K562 (cell line): ENCODE results near the gene DGLUCY. TPM values are rescaled to one million over a fixed set of nuclear protein-coding genes. Genes with fewer than 3 reads are reported as not detected.

ENCODE experiments used
- ATAC-seq: fragments of 200-7000 bp; cut with Tn5 transposase; 3 replicates; pipeline ENCODE4 v1.9.1; 2020; ENCODE audit warnings: moderate library complexity
- BruUV-seq: library from RNA; stranded (reverse); fragments of 400-500 nt; replicated peaks from 2 replicates; lab custom pipeline; 2021; lab: Mats Ljungman, UMichigan
- CTCF ChIA-PET: fragments of 300-600 bp; formaldehyde crosslinking; extraction: SDS; loops from one replicate; lab custom pipeline; 2021; ENCODE audit warnings: low intra/inter-chr PET ratio; lab: Yijun Ruan, JAX
- POLR2A ChIA-PET: fragments of 300-600, 350-650 bp; sonication (Branson Sonifier 250); formaldehyde crosslinking; extraction: SDS; loops from one replicate; lab custom pipeline; 2021; ENCODE audit warnings: antibody characterized with exemption, inconsistent platforms; lab: Yijun Ruan, JAX
- DNase-seq, 4 experiments: peaks; one replicate each; pipeline versions ENCODE4 v3.0.0 to v3.0.0-alpha.2; 2011 to 2018; ENCODE audit warnings: low spot score in 3 of 4, mixed read lengths in 3 of 4; ENCODE audit errors: extremely low read depth in 1 of 4
- FAIRE-seq: peaks from 2 replicates; lab custom pipeline; 2011; peaks lifted over from hg19 to GRCh38; lab: Jason Lieb, UNC
- H2AFZ ChIP-seq: 2 replicates; pipeline ENCODE4 v1.6.0; 2011; ENCODE audit warnings: low read depth, low read length, control low read depth, inconsistent platforms
- H3K27ac ChIP-seq: fragments of 200-600 bp; 3 replicates; pipeline ENCODE4 v1.8.0; 2011; ENCODE audit warnings: low read depth, mild to moderate bottlenecking, control low read depth, inconsistent platforms, low read length, moderate library complexity, mixed read lengths; ENCODE audit errors: extremely low read depth
- H3K27me3 ChIP-seq, 2 experiments: fragments of 300-600 bp in 1 of 2; 2 replicates in 1 of 2; 3 replicates in 1 of 2; pipeline versions ENCODE4 v1.6.0 to v1.8.0; 2011; ENCODE audit warnings: inconsistent platforms in 2 of 2, low read length in 2 of 2, mild to moderate bottlenecking in 1 of 2, mixed read lengths in 1 of 2, moderate library complexity in 1 of 2; ENCODE audit not compliant: control insufficient read depth in 2 of 2, insufficient read depth in 2 of 2
- H3K36me3 ChIP-seq: fragments of 300-600 bp; 3 replicates; pipeline ENCODE4 v1.8.0; 2011; ENCODE audit warnings: mild to moderate bottlenecking, low read length, inconsistent platforms; ENCODE audit not compliant: control insufficient read depth, insufficient read depth
- H3K4me1 ChIP-seq, 2 experiments: fragments of 200-600 bp in 1 of 2; replicated peaks in 1 of 2; 2 replicates in 1 of 2; 3 replicates in 1 of 2; pipeline versions ENCODE4 v1.5.1 to v1.8.0; 2011; ENCODE audit warnings: inconsistent platforms in 2 of 2, low read length in 2 of 2, mild to moderate bottlenecking in 1 of 2, mixed read lengths in 1 of 2, moderate library complexity in 1 of 2; ENCODE audit not compliant: control insufficient read depth in 2 of 2, insufficient read depth in 2 of 2
- H3K4me2 ChIP-seq: 2 replicates; pipeline ENCODE4 v1.6.1; 2011; ENCODE audit warnings: low read length, control low read depth, inconsistent platforms, mixed read lengths; ENCODE audit not compliant: insufficient read depth
- H3K4me3 ChIP-seq: fragments of 200-600 bp; sonication (generic), shearing (Covaris generic); 2 replicates; pipeline ENCODE4 v1.5.1; 2016; ENCODE audit warnings: control low read depth, inconsistent platforms
- H3K79me2 ChIP-seq: fragments of 200-600 bp; 3 replicates; pipeline ENCODE4 v1.8.0; 2011; ENCODE audit warnings: low read length, inconsistent platforms; ENCODE audit not compliant: control insufficient read depth, insufficient read depth
- H3K9ac ChIP-seq, 2 experiments: 2 replicates each; pipeline versions ENCODE4 v1.6.0 to v1.6.1; 2011; ENCODE audit warnings: low read depth in 2 of 2, low read length in 2 of 2, control low read depth in 1 of 2, inconsistent platforms in 1 of 2, mild to moderate bottlenecking in 1 of 2, mixed read lengths in 1 of 2; ENCODE audit not compliant: insufficient read depth in 1 of 2
- H3K9me1 ChIP-seq: one replicate; pipeline ENCODE4 v1.6.0; 2011; ENCODE audit warnings: inconsistent platforms, mild to moderate bottlenecking, low read length, moderate library complexity; ENCODE audit not compliant: control insufficient read depth, insufficient read depth
- H3K9me3 ChIP-seq: replicated peaks from 2 replicates; pipeline ENCODE4 v1.5.1; 2011; ENCODE audit warnings: low read depth, low read length, inconsistent platforms; ENCODE audit not compliant: control insufficient read depth, insufficient read depth
- H4K20me1 ChIP-seq: replicated peaks from 2 replicates; pipeline ENCODE4 v1.6.1; 2011; ENCODE audit warnings: low read length, inconsistent platforms, mixed read lengths; ENCODE audit not compliant: control insufficient read depth, insufficient read depth
- BRCA1 ChIP-seq, 2 experiments: fragments of 450-650 bp in 1 of 2; sonication (generic) in 1 of 2; formaldehyde crosslinking in 1 of 2; IDR thresholded peaks; 2 replicates each; pipeline versions ENCODE4 v1.5.0 to v1.6.1; 2017 to 2020; ENCODE audit warnings: mild to moderate bottlenecking in 1 of 2, missing genetic modification reagents in 1 of 2
- CTBP1 ChIP-seq: fragments of 450-650 bp; IDR thresholded peaks from 2 replicates; pipeline ENCODE4 v1.6.1; 2016; ENCODE audit warnings: borderline replicate concordance
- FOXA1 ChIP-seq: fragments of 450-650 bp; IDR thresholded peaks from 2 replicates; pipeline ENCODE4 v1.6.1; 2016; ENCODE audit warnings: mild to moderate bottlenecking, borderline replicate concordance
- TBL1XR1 ChIP-seq, 2 experiments: IDR thresholded peaks; 2 replicates each; pipeline ENCODE4 v1.6.1; 2012; ENCODE audit warnings: improper control_type of control experiment in 2 of 2, low read length in 2 of 2, mild to moderate bottlenecking in 1 of 2
- ZBTB8A ChIP-seq: fragments of 450-650 bp; IDR thresholded peaks from 2 replicates; pipeline ENCODE4 v1.6.1; 2018; ENCODE audit warnings: mild to moderate bottlenecking, moderate library complexity; ENCODE audit not compliant: partially characterized antibody
- ZNF24 ChIP-seq: fragments of 450-650 bp; IDR thresholded peaks from 2 replicates; pipeline ENCODE4 v1.6.1; 2016
- WGBS: fragments of 100-300 bp; shearing (Covaris generic); methylation state at CpG from one replicate; pipeline ENCODE4 v1.1.6; 2016; ENCODE audit warnings: low coverage, mixed read lengths; ENCODE audit not compliant: insufficient coverage; ENCODE audit errors: missing lambda C conversion rate; 5-methylcytosine and 5-hydroxymethylcytosine counted together
- in situ Hi-C: fragments of 300-500 bp; cut with MboI; formaldehyde crosslinking; loops from 4 replicates; pipeline ENCODE4 v1.15.0; 2018; ENCODE audit warnings: inconsistent platforms, mixed read lengths
- intact Hi-C: fragments of 100-400 bp; cut with micrococcal nuclease; formaldehyde crosslinking; loops from 2 replicates; pipeline ENCODE4 v1.14.2; 2022
- polyA plus RNA-seq, 8 experiments: library from polyadenylated mRNA; depleted of rRNA in 4 of 8; stranded (reverse) in 5 of 8; unstranded in 3 of 8; fragments of >200 nt; fragmentation: Nextera tagmentation in 2 of 8; fragmentation: Illumina TruSeq in 1 of 8; extraction: Ambion mirVana in 2 of 8; extraction: Trizol in 1 of 8; gene quantifications; 2 replicates each; pipeline versions ENCODE4 v1.2.1 to v1.2.3, GENCODE V29; 2011 to 2014; ENCODE audit warnings: inconsistent platforms in 1 of 8, missing spikeins in 1 of 8
- total RNA-seq, 7 experiments: library from RNA; depleted of rRNA in 6 of 7; stranded (reverse); fragments of >200 nt in 6 of 7; fragmentation: Illumina TruSeq in 2 of 7; extraction: Trizol in 2 of 7; gene quantifications; 2 replicates each; pipeline versions ENCODE4 v1.2.1 to v1.2.3, GENCODE V29; 2011 to 2021; ENCODE audit warnings: low replicate concordance in 1 of 7
- TF ChIP-seq, protein P1 (sequence below): fragments of 250-450 bp; sonication (Bioruptor Pico); IDR thresholded peaks from 2 replicates; pipeline ENCODE4 v1.5.0; 2021

The DGLUCY gene
- total and polyA plus RNA-seq, 9 of the 15 experiments (the other 6 are each of a cell fraction or from before 2014, with no cell fraction given) = 9.9 to 28.4 (median 21.0) TPM

DNA sequence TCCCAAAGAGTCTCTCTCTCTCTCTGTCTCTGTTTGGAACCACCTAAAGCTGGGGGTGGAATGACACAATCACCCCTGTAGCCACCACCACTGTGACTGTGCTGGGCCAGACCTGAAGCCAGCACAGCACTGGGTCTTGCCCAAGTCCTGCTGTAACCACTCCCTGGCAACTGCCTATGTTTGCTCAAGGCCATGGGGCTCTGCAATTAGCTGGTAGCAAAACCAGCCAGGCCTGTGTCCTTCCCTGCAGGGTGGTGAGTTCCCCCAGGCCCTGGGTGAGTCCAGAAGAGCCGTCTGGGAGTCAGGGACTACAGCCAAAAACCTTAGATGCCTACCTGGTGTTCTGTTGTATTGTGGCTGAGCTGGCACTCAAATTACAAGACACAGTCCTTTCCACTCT lies 50.8 kb downstream of the DGLUCY start:
- POLR2A ChIA-PET = no interaction called here
- TF ChIP-seq ZNF24 (no peak), FOXA1 (no peak), BRCA1 (IDR thresholded peaks at IDR 0.05) (no peak), BRCA1 (CRISPR knock-in tag; IDR thresholded peaks at IDR 0.05) (no peak), TBL1XR1 (IDR thresholded peaks at IDR 0.05; ENCODE audit: low read length in 2 of 2) (no peak), CTBP1 (no peak), ZBTB8A (no peak)
- TF ChIP-seq, protein P1, sequence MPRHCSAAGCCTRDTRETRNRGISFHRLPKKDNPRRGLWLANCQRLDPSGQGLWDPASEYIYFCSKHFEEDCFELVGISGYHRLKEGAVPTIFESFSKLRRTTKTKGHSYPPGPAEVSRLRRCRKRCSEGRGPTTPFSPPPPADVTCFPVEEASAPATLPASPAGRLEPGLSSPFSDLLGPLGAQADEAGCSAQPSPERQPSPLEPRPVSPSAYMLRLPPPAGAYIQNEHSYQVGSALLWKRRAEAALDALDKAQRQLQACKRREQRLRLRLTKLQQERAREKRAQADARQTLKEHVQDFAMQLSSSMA = no peak
- H3K9me3 ChIP-seq = no peaks in the 10 kb centered on the region
- no peaks in the 10 kb centered on the region; a peak in 1 of 5 replicates for H3K4me1 ChIP-seq
- 91% methylated on average over 1 of the region's 1 CpG for WGBS
- no peak overlapping the region for H3K9ac ChIP-seq
- DNase-seq = no peak
- ATAC-seq = no peak
- no peaks in the 10 kb centered on the region for H3K9me1 ChIP-seq
- in situ Hi-C loops (no loop called here), intact Hi-C loops (no loop called here)
- H2AFZ ChIP-seq = no peak overlapping the region
- H3K79me2 ChIP-seq = no peaks in the 10 kb centered on the region
- CTCF ChIA-PET = no interaction called here
- no peaks in the 10 kb centered on the region; the same call in 1 of the 2 replicates for H4K20me1 ChIP-seq
- H3K4me2 ChIP-seq = no peak overlapping the region
- no peak for FAIRE-seq
- H3K27ac ChIP-seq = no peak overlapping the region
- no peaks in the 10 kb centered on the region for H3K27me3 ChIP-seq
- peaks cover 57% of the 10 kb centered on the region; the same call in 1 of the 3 replicates for H3K36me3 ChIP-seq
- BruUV-seq = no TSS peak
- no peak overlapping the region for H3K4me3 ChIP-seq
